GM23248 (cell line): Measurements from ENCODE around the gene PRDM16. TPM values are rescaled to one million over a fixed set of nuclear protein-coding genes. Genes with fewer than 3 reads are reported as not detected.

Source experiments
- DNase-seq: peaks from one replicate; pipeline ENCODE4 v3.0.0-alpha.2; 2015
- H2AFZ ChIP-seq: fragments of 200-600 bp; sonication (generic); 2 replicates; pipeline ENCODE4 v1.6.1; 2016; ENCODE audit warnings: antibody characterized with exemption
- H3F3A ChIP-seq: fragments of 200-600 bp; sonication (generic); 2 replicates; pipeline ENCODE4 v1.6.1; 2016; ENCODE audit warnings: mild to moderate bottlenecking, antibody characterized with exemption, mixed run types; ENCODE audit not compliant: insufficient read depth
- H3K27ac ChIP-seq: fragments of 200-600 bp; sonication (generic); 2 replicates; pipeline ENCODE4 v1.5.1; 2016; ENCODE audit warnings: mild to moderate bottlenecking
- H3K27me3 ChIP-seq: fragments of 200-600 bp; sonication (generic); replicated peaks from 2 replicates; pipeline ENCODE4 v1.6.1; 2016; ENCODE audit warnings: mild to moderate bottlenecking; ENCODE audit not compliant: insufficient read depth
- H3K36me3 ChIP-seq: fragments of 200-600 bp; sonication (generic); 2 replicates; pipeline ENCODE4 v1.6.1; 2016; ENCODE audit warnings: low read depth, mild to moderate bottlenecking
- H3K4me1 ChIP-seq: fragments of 200-600 bp; sonication (generic); 2 replicates; pipeline ENCODE4 v1.6.1; 2016; ENCODE audit warnings: mild to moderate bottlenecking; ENCODE audit not compliant: insufficient read depth
- H3K4me2 ChIP-seq: fragments of 200-600 bp; sonication (generic); one replicate; pipeline ENCODE4 v1.6.1; 2016; ENCODE audit warnings: mild to moderate bottlenecking; ENCODE audit not compliant: unreplicated experiment
- H3K4me3 ChIP-seq: fragments of 200-600 bp; sonication (generic); 2 replicates; pipeline ENCODE4 v1.5.1; 2016; ENCODE audit warnings: mild to moderate bottlenecking
- H3K79me2 ChIP-seq: fragments of 200-600 bp; sonication (generic); 2 replicates; pipeline ENCODE4 v1.6.1; 2016; ENCODE audit warnings: mild to moderate bottlenecking; ENCODE audit not compliant: insufficient read depth
- H3K9ac ChIP-seq: fragments of 200-600 bp; sonication (generic); 2 replicates; pipeline ENCODE4 v1.6.1; 2016; ENCODE audit warnings: mild to moderate bottlenecking
- H3K9me2 ChIP-seq: fragments of 200-600 bp; sonication (generic); 2 replicates; pipeline ENCODE4 v1.6.1; 2016; ENCODE audit warnings: mixed run types, mild to moderate bottlenecking, moderate library complexity; ENCODE audit not compliant: insufficient read depth
- H3K9me3 ChIP-seq: fragments of 200-600 bp; sonication (generic); one replicate; pipeline ENCODE4 v1.6.1; 2017; ENCODE audit warnings: low read depth
- H4K20me1 ChIP-seq: fragments of 200-600 bp; sonication (generic); 2 replicates; pipeline ENCODE4 v1.6.0; 2016; ENCODE audit not compliant: insufficient read depth
- EZH2 ChIP-seq: fragments of 200-600 bp; sonication (generic); IDR thresholded peaks from 2 replicates; pipeline ENCODE4 v1.6.1; 2018; ENCODE audit warnings: antibody characterized with exemption, mild to moderate bottlenecking; ENCODE audit not compliant: insufficient read depth, poor library complexity, severe bottlenecking
- EZH2phosphoT487 ChIP-seq: fragments of 200-600 bp; sonication (generic); IDR thresholded peaks from 2 replicates; pipeline ENCODE4 v1.6.1; 2018; ENCODE audit warnings: antibody characterized with exemption, moderate library complexity, mild to moderate bottlenecking, low read depth; ENCODE audit not compliant: insufficient read depth
- WGBS, 2 experiments: methylation state at CpG; one replicate each; pipeline ENCODE4 v1.1.6; 2015 to 2017; ENCODE audit warnings: low lambda C conversion rate in 2 of 2, low coverage in 1 of 2; ENCODE audit errors: missing lambda C conversion rate in 2 of 2; 5-methylcytosine and 5-hydroxymethylcytosine counted together
- in situ Hi-C: fragments of 300-500 bp; cut with MboI; formaldehyde crosslinking; loops from 2 replicates; pipeline ENCODE4 v1.15.0; 2020
- polyA plus RNA-seq: library from polyadenylated mRNA; unstranded; fragments of >200 nt; fragmentation: Nextera tagmentation; extraction: Ambion mirVana; gene quantifications from 2 replicates; pipeline ENCODE4 v1.2.1, GENCODE V29; 2016
- total RNA-seq: library from RNA; depleted of rRNA; stranded (reverse); fragments of >200 nt; shearing (Covaris generic); gene quantifications from 2 replicates; pipeline ENCODE4 v1.2.3, GENCODE V29; 2014

PRDM16 gene
- total and polyA plus RNA-seq, 2 experiments from 2014 or later = 0.18 TPM; not detected in 1

GRCh38 chr1:3021801-3022401 lies 47.1 kb upstream of the PRDM16 start:
- DNase-seq = no peak
- Histone ChIP-seq H3K9me2 (no peaks in the 10 kb centered on the region), H3F3A (no peaks in the 10 kb centered on the region), H3K4me1 (no peaks in the 10 kb centered on the region), H4K20me1 (no peaks in the 10 kb centered on the region), H3K9me3 (no peaks in the 10 kb centered on the region), H3K79me2 (no peaks in the 10 kb centered on the region), H3K4me2 (no peak overlapping the region), H2AFZ (no peak overlapping the region), H3K27me3 (no peaks in the 10 kb centered on the region), H3K27ac (no peak overlapping the region), H3K36me3 (no peaks in the 10 kb centered on the region), H3K9ac (no peak overlapping the region), H3K4me3 (no peak overlapping the region)
- no peak for TF ChIP-seq EZH2
- no peak for TF ChIP-seq EZH2phosphoT487
- WGBS, 2 experiments = 60 to 62% methylated on average over 27 of the region's 28 CpGs
- in situ Hi-C loops = loop anchor here (25.0 kb wide), 1 partner anchor 610 kb away; the partner anchor contains the start of gene PEX10

GRCh38 chr1:3022511-3022973 lies 46.5 kb upstream of the PRDM16 start:
- DNase-seq = no peak
- H3K27ac ChIP-seq = no peak overlapping the region
- H3K4me3 ChIP-seq = no peak overlapping the region
- in situ Hi-C loops = loop anchor here (25.0 kb wide), 1 partner anchor 610 kb away; the partner anchor contains the start of gene PEX10
- H3K9ac ChIP-seq = no peak overlapping the region
- H3K9me3 ChIP-seq = no peaks in the 10 kb centered on the region
- H3K27me3 ChIP-seq = no peaks in the 10 kb centered on the region
- 49 to 59% methylated on average over 18 of the region's 18 CpGs for WGBS, 2 experiments
- H3K4me1 ChIP-seq = no peaks in the 10 kb centered on the region
- TF ChIP-seq EZH2 (no peak), EZH2phosphoT487 (no peak)
- no peaks in the 10 kb centered on the region for H4K20me1 ChIP-seq
- no peak overlapping the region for H2AFZ ChIP-seq
- H3K79me2 ChIP-seq = no peaks in the 10 kb centered on the region
- H3K4me2 ChIP-seq = no peak overlapping the region
- no peaks in the 10 kb centered on the region for H3K9me2 ChIP-seq
- no peaks in the 10 kb centered on the region for H3K36me3 ChIP-seq
- no peaks in the 10 kb centered on the region for H3F3A ChIP-seq

- Histone ChIP-seq H3K27ac (no peak overlapping the region), H3K4me1 (no peaks in the 10 kb centered on the region), H3K79me2 (no peaks in the 10 kb centered on the region), H3K27me3 (no peaks in the 10 kb centered on the region), H3K9me3 (no peaks in the 10 kb centered on the region), H3K9me2 (no peaks in the 10 kb centered on the region), H3F3A (no peaks in the 10 kb centered on the region), H3K9ac (no peak overlapping the region), H2AFZ (no peak overlapping the region), H3K36me3 (no peaks in the 10 kb centered on the region), H3K4me2 (no peak overlapping the region), H3K4me3 (no peak overlapping the region), H4K20me1 (no peaks in the 10 kb centered on the region)
- no peak for DNase-seq
- 47% methylated on average over 14 of the region's 14 CpGs for WGBS, 2 experiments
- in situ Hi-C loops = loop anchor here (25.0 kb wide), 1 partner anchor 611 kb away; the partner anchor contains the start of gene PEX10
- no peak for TF ChIP-seq EZH2
- TF ChIP-seq EZH2phosphoT487 = no peak
Measured at GRCh38 chr1:3022976-3023375, 46.0 kb upstream of the PRDM16 start.

- in situ Hi-C loops = loop anchor here (25.0 kb wide), 1 partner anchor 612 kb away; the partner anchor contains the start of gene PEX10
- Histone ChIP-seq H3K4me3 (no peak overlapping the region), H3F3A (no peaks in the 10 kb centered on the region), H4K20me1 (no peaks in the 10 kb centered on the region), H3K27me3 (no peaks in the 10 kb centered on the region), H3K9me2 (no peaks in the 10 kb centered on the region), H3K4me2 (no peak overlapping the region), H3K9me3 (no peaks in the 10 kb centered on the region), H3K4me1 (no peaks in the 10 kb centered on the region), H3K27ac (no peak overlapping the region), H3K9ac (no peak overlapping the region), H3K36me3 (no peaks in the 10 kb centered on the region), H2AFZ (no peak overlapping the region), H3K79me2 (no peaks in the 10 kb centered on the region)
- WGBS, 2 experiments = 42 to 54% methylated on average over 9 of the region's 9 CpGs
- DNase-seq = no peak
- TF ChIP-seq EZH2phosphoT487 (no peak), EZH2 (no peak)
Measured at GRCh38 chr1:3024019-3024418, 45.0 kb upstream of the PRDM16 start.

GRCh38 chr1:3024588-3024987 lies 44.4 kb upstream of the PRDM16 start:
- Histone ChIP-seq H3K27me3 (no peaks in the 10 kb centered on the region), H4K20me1 (no peaks in the 10 kb centered on the region), H3K79me2 (no peaks in the 10 kb centered on the region)

More at GRCh38 chr1:3024588-3024987, 44.4 kb upstream of the PRDM16 start:
- TF ChIP-seq EZH2 (no peak), EZH2phosphoT487 (no peak)
- H3F3A ChIP-seq = no peaks in the 10 kb centered on the region
- H3K36me3 ChIP-seq = no peaks in the 10 kb centered on the region
- no peaks in the 10 kb centered on the region for H3K9me3 ChIP-seq
- H3K4me2 ChIP-seq = no peak overlapping the region
- WGBS, 2 experiments = 34 to 35% methylated on average over 11 of the region's 11 CpGs
- in situ Hi-C loops = loop anchor here (25.0 kb wide), 1 partner anchor 612 kb away; the partner anchor contains the start of gene PEX10
- H2AFZ ChIP-seq = no peak overlapping the region
- no peak overlapping the region for H3K27ac ChIP-seq
- H3K9me2 ChIP-seq = no peaks in the 10 kb centered on the region
- no peak overlapping the region for H3K4me3 ChIP-seq
- H3K4me1 ChIP-seq = no peaks in the 10 kb centered on the region
- no peak for DNase-seq
- H3K9ac ChIP-seq = no peak overlapping the region
